Measurements from ENCODE around the gene UNC119B. TPM values are rescaled to one million over a fixed set of nuclear protein-coding genes. Genes with fewer than 3 reads are reported as not detected.

Gene UNC119B
- total RNA-seq, 1 experiment from 2014 or later, result 51.5 TPM

- no peaks in the 10 kb centered on the region for H4K20me1 ChIP-seq (ENCODE audit: control insufficient read depth, insufficient read depth, insufficient read length)
- no peaks in the 10 kb centered on the region; the same call in 1 of the 2 replicates for H3K4me1 ChIP-seq (ENCODE audit: insufficient read depth, low read length)
- no peaks in the 10 kb centered on the region for H3K9me3 Mint-ChIP-seq
- H3K27me3 ChIP-seq (ENCODE audit: insufficient read depth, low read length), result no peaks in the 10 kb centered on the region
- no peak overlapping the region for H3K14ac ChIP-seq (ENCODE audit: insufficient read depth, low read length)
- H3K36me3 Mint-ChIP-seq (ENCODE audit: insufficient read depth in 1 of 3, low read depth in 3 of 3), result peaks cover 4 to 18% (median 7%) of the 10 kb centered on the region in 3 experiments
- H3K4me2 ChIP-seq (ENCODE audit: insufficient read depth, insufficient read length, low read length), result no peak overlapping the region
- H2BK20ac ChIP-seq (ENCODE audit: low read depth, low read length, poor library complexity, severe bottlenecking), result no peak overlapping the region
- peaks cover 7% of the 10 kb centered on the region for H3K23me2 ChIP-seq (ENCODE audit: insufficient read length, low read depth, low read length, poor library complexity, severe bottlenecking)
- H3K27me3 Mint-ChIP-seq (ENCODE audit: low read depth), result no peaks in the 10 kb centered on the region; the same call in 1 of the 2 replicates
- no peak overlapping the region for H2BK120ac ChIP-seq (ENCODE audit: low read depth, low read length, poor library complexity, severe bottlenecking)
- H3K23ac ChIP-seq (ENCODE audit: insufficient read length, low read depth, low read length), result no peak overlapping the region
- no CpG with 5 or more reads among the region's 4 CpGs for WGBS (ENCODE audit: extremely low coverage, insufficient read length, low lambda C conversion rate)
- no peak overlapping the region for H3K27ac Mint-ChIP-seq
- no peak overlapping the region for H2BK15ac ChIP-seq (ENCODE audit: low read depth, low read length)
- H3K18ac ChIP-seq (ENCODE audit: insufficient read length, low read depth, low read length), result no peak overlapping the region
- H2BK5ac ChIP-seq (ENCODE audit: insufficient read length, low read length), result no peak overlapping the region
- no peak overlapping the region for H3K56ac ChIP-seq (ENCODE audit: insufficient read length, low read depth, low read length)
- no peak overlapping the region for H4K91ac ChIP-seq (ENCODE audit: insufficient read length, low read depth, low read length)
- H3K79me2 ChIP-seq (ENCODE audit: insufficient read depth, low read length), result no peaks in the 10 kb centered on the region; the same call in 1 of the 2 replicates
- TF ChIP-seq CTCF (conservative IDR thresholded peaks at IDR 0.05), result no peak
- no peak overlapping the region for H2BK12ac ChIP-seq (ENCODE audit: insufficient read length, low read depth, low read length)
- peaks cover 17 to 19% of the 10 kb centered on the region in 2 experiments for H3K4me1 Mint-ChIP-seq
- no peak overlapping the region for H4K5ac ChIP-seq (ENCODE audit: insufficient read length, low read depth, low read length)
- H4K8ac ChIP-seq (replicated peaks; ENCODE audit: insufficient read length, low read depth, low read length), result no peak overlapping the region
- DNase-seq, result no peak
- H2AFZ ChIP-seq (ENCODE audit: low read length), result no peak overlapping the region
- no peak overlapping the region for H3K9ac ChIP-seq (ENCODE audit: extremely low read depth, insufficient read length, low read length)
- H2AK5ac ChIP-seq (ENCODE audit: insufficient read length, low read length), result no peak overlapping the region
- no peak overlapping the region for H3T11ph ChIP-seq (ENCODE audit: low read length)
- no peak overlapping the region for H3K4me3 Mint-ChIP-seq
- no peaks in the 10 kb centered on the region for H3K9me3 ChIP-seq (ENCODE audit: control insufficient read depth, low read depth, low read length)
- no peaks in the 10 kb centered on the region for H3K79me1 ChIP-seq (ENCODE audit: insufficient read depth, low read depth, low read length, poor library complexity, severe bottlenecking)
- H3K4ac ChIP-seq (ENCODE audit: low read depth, low read length), result no peak overlapping the region
- H3K27ac ChIP-seq (ENCODE audit: insufficient read length, low read depth, low read length), result no peak overlapping the region
Observed at GRCh38 chr12:120708651-120709050, 1.6 kb upstream of the UNC119B start.
